Ovary (tissue), 9 donors: ENCODE data around the gene ITPR1. TPM values are rescaled to one million over a fixed set of nuclear protein-coding genes. Genes with fewer than 3 reads are reported as not detected.

Source experiments
- DNase-seq, 5 donors: peaks; one replicate each; pipeline ENCODE4 v3.0.0-alpha.2; 2019 to 2020
- H3K27ac ChIP-seq, 2 donors: fragments of 200-600 bp; one replicate each; pipeline versions ENCODE4 v1.5.1 to v1.8.0; 2019 to 2022
- H3K27me3 ChIP-seq: fragments of 200-600 bp; one replicate; pipeline ENCODE4 v1.8.0; 2022
- H3K36me3 ChIP-seq: fragments of 200-600 bp; sonication (generic); one replicate; pipeline ENCODE4 v1.5.1; 2019
- H3K4me1 ChIP-seq: one replicate; pipeline ENCODE4 v1.8.1; 2013; ENCODE audit warnings: mild to moderate bottlenecking, moderate library complexity; ENCODE audit not compliant: insufficient read depth
- H3K4me3 ChIP-seq: fragments of 200-600 bp; sonication (generic); one replicate; pipeline ENCODE4 v1.5.1; 2017
- H3K9me3 ChIP-seq, 2 donors: fragments of 200-600 bp in 1 of 2; sonication (generic) in 1 of 2; one replicate each; pipeline versions ENCODE4 v1.5.1 to v1.8.1; 2013 to 2019; ENCODE audit warnings: mild to moderate bottlenecking in 1 of 2, moderate library complexity in 1 of 2
- CTCF ChIP-seq, 3 donors: fragments of 450-650 bp in 2 of 3; fragments of 200-600 bp in 1 of 3; IDR thresholded peaks; one replicate each; pipeline versions ENCODE4 v1.5.1 to v1.8.0; 2016 to 2022; ENCODE audit warnings: antibody characterized with exemption in 3 of 3, mild to moderate bottlenecking in 1 of 3
- EP300 ChIP-seq: sonication (generic); formaldehyde crosslinking; IDR thresholded peaks from one replicate; pipeline ENCODE4 v1.6.1; 2017; ENCODE audit warnings: antibody characterized with exemption
- POLR2A ChIP-seq: fragments of 450-650 bp; IDR thresholded peaks from one replicate; pipeline ENCODE4 v1.6.1; 2017; ENCODE audit warnings: antibody characterized with exemption, mild to moderate bottlenecking, moderate library complexity
- WGBS, 3 donors: extraction: QIAGEN DNeasy Blood & Tissue Kit in 1 of 3; methylation state at CpG; one replicate each; pipeline versions ENCODE4 v1.1.5 to v1.1.7; 2013 to 2017; 5-methylcytosine and 5-hydroxymethylcytosine counted together
- intact Hi-C, 4 donors: fragments of 100-400 bp; cut with DNase I; formaldehyde crosslinking; loops; one replicate each; pipeline versions ENCODE4 v1.11.0 to v1.15.1; 2022 to 2023
- polyA plus RNA-seq, 2 donors: library from polyadenylated mRNA; stranded (reverse); fragments of 200-250 nt in 1 of 2; fragments of 350-450 nt in 1 of 2; fragmentation: Illumina TruSeq in 1 of 2; extraction: RNeasy Lipid Tissue Mini Kit (QIAGEN cat#74804) in 1 of 2; gene quantifications; one replicate each; pipeline ENCODE4 v1.2.3, GENCODE V29; 2013 to 2014
- total RNA-seq, 7 donors: library from RNA; depleted of rRNA in 2 of 7; stranded (reverse); fragments of >200 nt in 2 of 7; fragmentation: NEBNext Ultra II Directional in 3 of 7; extraction: Animal tissue kit (Norgen Biotek cat#: 25700) in 3 of 7; gene quantifications; one replicate each; pipeline versions ENCODE4 v1.1.0 to v1.2.4, GENCODE V29; 2016 to 2023
- donor health status: DM: no; HTN: no; CAD: no; lungs with moderate emphysema.
- donor health status: DM: no; HTN: no; CAD: no.
- donor health status: Bipolar disorder and iron deficiency.
- donor health status: DM: yes; HTN: yes; CAD: no.
- donor health status: DM: no; HTN: no; CAD: no.
- donor health status: DM: yes; HTN: yes; CAD: no.

The ITPR1 gene
- total and polyA plus RNA-seq, 9 donors, result 59.5 to 313 (median 144) TPM

- no peak for DNase-seq
- WGBS, 3 donors, result 62 to 78% (median 66%) methylated on average over 11 of the region's 11 CpGs
- Histone ChIP-seq H3K27ac (peak overlapping the region in 1 of 2 donors; percentile 23), H3K27me3 (no peaks in the 10 kb centered on the region), H3K9me3 (no peaks in the 10 kb centered on the region), H3K36me3 (no peaks in the 10 kb centered on the region), H3K4me3 (no peak overlapping the region), H3K4me1 (peaks cover 24% of the 10 kb centered on the region)
- intact Hi-C loops, result no loop called here
- TF ChIP-seq EP300 (no peak), CTCF (IDR thresholded peaks at IDR 0.05) (no peak), POLR2A (no peak)
Measured at GRCh38 chr3:4532535-4533112, 39.5 kb downstream of the ITPR1 start.

DNA sequence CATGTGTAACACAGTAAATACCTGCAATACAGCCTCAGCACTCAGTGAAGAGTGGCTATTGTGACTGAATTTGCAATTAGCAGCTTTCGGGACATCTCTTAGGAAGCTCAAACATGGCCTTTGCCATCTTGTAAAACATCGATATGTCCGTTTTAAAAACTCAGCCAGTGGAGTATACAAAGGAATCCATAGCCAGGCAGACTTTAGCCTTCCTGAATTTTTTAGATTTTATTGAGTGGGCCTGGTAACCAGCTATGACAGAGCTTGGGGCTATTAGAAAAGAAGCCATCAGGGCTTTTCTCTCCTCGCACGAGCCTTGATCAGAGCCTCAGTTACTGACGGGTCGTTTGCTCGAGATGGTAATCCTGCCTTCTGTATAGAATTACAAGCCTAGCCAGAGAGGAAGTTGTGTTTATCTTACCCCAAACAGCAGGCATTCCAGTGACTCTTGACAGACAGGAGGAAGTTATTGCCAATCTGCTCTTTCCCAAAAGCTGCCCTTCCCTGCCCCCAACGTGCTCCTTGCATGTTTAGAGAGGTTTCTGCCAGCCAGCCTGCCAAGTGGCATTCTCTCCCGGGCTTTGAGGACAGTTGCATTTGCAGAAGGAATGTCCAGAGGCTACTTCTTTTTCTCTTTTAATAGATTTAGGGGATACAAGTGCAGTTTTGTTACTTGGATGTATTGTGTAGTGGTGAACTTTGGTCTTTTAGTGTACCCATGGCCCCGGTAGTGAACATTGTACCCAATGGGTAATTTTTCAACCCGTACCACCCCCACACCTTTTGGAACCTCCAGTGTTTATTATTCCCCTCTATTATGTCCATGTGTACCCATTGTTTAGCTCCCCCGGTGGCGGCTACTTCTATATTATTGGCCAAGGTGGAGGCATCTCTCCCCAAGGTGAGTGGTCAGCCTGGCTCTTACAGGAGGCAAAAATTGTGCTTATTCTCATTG, 40.6 kb downstream of the ITPR1 start:
- Histone ChIP-seq H3K27ac (peak overlapping the region in 1 of 2 donors; percentile 21), H3K4me3 (no peak overlapping the region), H3K9me3 (no peaks in the 10 kb centered on the region), H3K4me1 (peaks cover 21% of the 10 kb centered on the region), H3K27me3 (no peaks in the 10 kb centered on the region), H3K36me3 (no peaks in the 10 kb centered on the region)
- TF ChIP-seq EP300, result no peak
- no peak for DNase-seq
- 67 to 70% (median 68%) methylated on average over 14 of the region's 14 CpGs for whole genome bisulfite sequencing, 3 donors
- intact Hi-C loops, result no loop called here

DNA sequence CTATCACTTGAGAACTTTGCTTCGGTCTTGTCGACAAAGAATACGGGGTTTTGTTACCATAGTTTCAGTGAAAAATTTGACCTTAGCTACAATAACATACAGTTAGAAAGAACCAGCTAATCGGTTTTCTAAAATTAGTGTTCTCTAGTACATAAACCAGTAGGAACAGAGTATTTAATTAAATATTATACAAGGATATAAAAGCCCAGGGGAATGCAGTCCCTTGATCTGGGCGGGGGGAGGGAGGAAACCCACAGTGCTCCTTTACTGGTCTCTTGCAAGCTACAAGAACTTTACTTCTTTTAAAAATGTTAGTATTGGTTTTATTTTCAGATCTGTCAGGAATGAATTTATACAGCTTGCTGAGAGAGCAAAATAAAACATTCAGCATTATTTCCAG, 41.8 kb downstream of the ITPR1 start:
- Histone ChIP-seq H3K4me1 (peaks cover 21% of the 10 kb centered on the region), H3K4me3 (no peak overlapping the region)
- WGBS, 3 donors, result 14 to 17% (median 16%) methylated on average over 5 of the region's 5 CpGs

GRCh38 chr3:4536260-4536659, 43.1 kb downstream of the ITPR1 start:
- WGBS, 3 donors, result 6 to 8% (median 7%) methylated on average over 1 of the region's 1 CpG
- no peaks in the 10 kb centered on the region for H3K9me3 ChIP-seq
- H3K27me3 ChIP-seq, result no peaks in the 10 kb centered on the region
- TF ChIP-seq CTCF (IDR thresholded peaks at IDR 0.05), result no peak
- TF ChIP-seq POLR2A, result no peak
- TF ChIP-seq EP300, result no peak
- H3K4me1 ChIP-seq, result peaks cover 21% of the 10 kb centered on the region
- H3K27ac ChIP-seq, result no peak overlapping the region
- no peak overlapping the region for H3K4me3 ChIP-seq
- DNase-seq, result no peak
- intact Hi-C loops, result no loop called here
- H3K36me3 ChIP-seq, result no peaks in the 10 kb centered on the region

More for the DNA sequence above, 41.8 kb downstream of the ITPR1 start:
- H3K36me3 ChIP-seq, result no peaks in the 10 kb centered on the region
- H3K27ac ChIP-seq, result peak overlapping the region in 1 of 2 donors; percentile 8
- no peaks in the 10 kb centered on the region for H3K27me3 ChIP-seq
- TF ChIP-seq POLR2A (no peak), EP300 (no peak), CTCF (IDR thresholded peaks at IDR 0.05) (no peak)
- H3K9me3 ChIP-seq, result no peaks in the 10 kb centered on the region
- no peak for DNase-seq
- intact Hi-C loops, result no loop called here

DNA sequence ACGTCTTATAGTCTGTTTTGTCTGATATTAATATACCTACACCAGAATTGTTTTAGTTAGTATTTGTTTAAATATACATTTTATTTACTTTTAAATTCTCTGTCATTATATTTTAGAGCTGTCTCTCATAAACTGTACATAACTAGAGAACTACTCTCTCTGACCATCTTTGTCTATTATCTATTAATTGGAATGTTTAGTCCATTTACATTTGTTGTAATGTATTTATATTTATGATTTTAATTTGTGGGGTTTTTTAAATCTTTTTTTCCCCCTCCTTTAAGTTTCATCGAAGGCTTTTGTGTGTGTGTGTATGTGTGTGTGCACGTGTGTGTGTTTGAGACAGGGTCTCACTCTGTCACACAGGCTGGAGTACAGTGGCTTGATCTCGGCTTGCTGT, 47.1 kb downstream of the ITPR1 start:
- Histone ChIP-seq H3K27ac (no peak overlapping the region), H3K36me3 (no peaks in the 10 kb centered on the region), H3K4me1 (peaks cover 3% of the 10 kb centered on the region), H3K4me3 (no peak overlapping the region), H3K27me3 (no peaks in the 10 kb centered on the region), H3K9me3 (no peaks in the 10 kb centered on the region)
- intact Hi-C loops, result no loop called here
- TF ChIP-seq EP300, result no peak
- no peak for TF ChIP-seq POLR2A
- no peak for TF ChIP-seq CTCF (IDR thresholded peaks at IDR 0.05)
- no peak for DNase-seq
- 98 to 99% (median 99%) methylated on average over 4 of the region's 4 CpGs for WGBS, 3 donors
